Transverse colon (tissue), 4 donors: ENCODE measurements around the gene SLC25A41. TPM values are rescaled to one million over a fixed set of nuclear protein-coding genes. Genes with fewer than 3 reads are reported as not detected.

Source experiments
- DNase-seq: peaks from one replicate; pipeline ENCODE4 v3.0.0-alpha.2; 2019
- H3K27ac ChIP-seq, 4 donors: fragments of 200-600 bp; sonication (generic); 2 replicates each; pipeline ENCODE4 v1.5.1; 2016 to 2018; ENCODE audit warnings: inconsistent platforms in 4 of 4
- H3K27me3 ChIP-seq: fragments of 200-600 bp; sonication (generic); 2 replicates; pipeline ENCODE4 v1.5.1; 2017; ENCODE audit warnings: inconsistent platforms
- H3K36me3 ChIP-seq, 4 donors: fragments of 200-600 bp; sonication (generic); 2 replicates each; pipeline ENCODE4 v1.5.1; 2017 to 2019; ENCODE audit warnings: inconsistent platforms in 4 of 4
- H3K4me1 ChIP-seq, 4 donors: fragments of 200-600 bp; sonication (generic); 2 replicates each; pipeline ENCODE4 v1.5.1; 2017 to 2020; ENCODE audit warnings: inconsistent platforms in 4 of 4
- H3K4me3 ChIP-seq, 4 donors: fragments of 200-600 bp; sonication (generic); 1 replicate in 1 of 4; 2 replicates in 3 of 4; pipeline versions ENCODE4 v1.5.1 to v1.6.1; 2017 to 2019; ENCODE audit warnings: inconsistent platforms in 4 of 4
- H3K9me3 ChIP-seq, 2 donors: fragments of 200-600 bp; sonication (generic); 2 replicates each; pipeline ENCODE4 v1.5.1; 2017 to 2019; ENCODE audit warnings: inconsistent platforms in 2 of 2
- CTCF ChIP-seq, 5 experiments: fragments of 200-600 bp in 3 of 5; fragments of 450-650 bp in 2 of 5; sonication (generic) in 3 of 5; IDR thresholded peaks; 1 replicate in 2 of 5; 2 replicates in 3 of 5; pipeline ENCODE4 v1.5.1; 2016 to 2017; ENCODE audit warnings: antibody characterized with exemption in 5 of 5, inconsistent platforms in 3 of 5, mild to moderate bottlenecking in 2 of 5, moderate library complexity in 1 of 5
- EP300 ChIP-seq: sonication (generic); formaldehyde crosslinking; IDR thresholded peaks from one replicate; pipeline ENCODE4 v1.6.1; 2017; ENCODE audit warnings: antibody characterized with exemption, low read depth
- POLR2A ChIP-seq: fragments of 450-650 bp; IDR thresholded peaks from one replicate; pipeline ENCODE4 v1.6.1; 2016; ENCODE audit warnings: antibody characterized with exemption, mild to moderate bottlenecking, moderate library complexity
- POLR2AphosphoS5 ChIP-seq, 3 donors: sonication (generic); formaldehyde crosslinking; IDR thresholded peaks; one replicate each; pipeline ENCODE4 v1.6.1; 2016; ENCODE audit warnings: antibody characterized with exemption in 3 of 3
- WGBS, 2 donors: methylation state at CpG; one replicate each; pipeline ENCODE4 v1.1.5; 2018; ENCODE audit warnings: low coverage in 1 of 2; 5-methylcytosine and 5-hydroxymethylcytosine counted together
- in situ Hi-C, 4 donors: fragments of 200-750 bp; cut with MboI; loops; one replicate each; pipeline versions ENCODE4 v1.15.0 to v1.15.1; 2017; ENCODE audit warnings: low sequenced_read_pairs in 3 of 4, low pct_ligation_motif_present in 1 of 4, low pct_unique_long_range_greater_than_20kb in 1 of 4
- intact Hi-C: fragments of 100-400 bp; cut with DNase I; formaldehyde crosslinking; loops from one replicate; pipeline ENCODE4 v1.15.1; 2023; ENCODE audit warnings: low total_unique reads
- total RNA-seq, 4 donors: library from RNA; depleted of rRNA; stranded (reverse); fragments of >200 nt; gene quantifications; one replicate each; pipeline ENCODE4 v1.1.0, GENCODE V29; 2016

Gene SLC25A41
- total RNA-seq, 4 donors from 2014 or later: 0.32 TPM; not detected in 3

DNA sequence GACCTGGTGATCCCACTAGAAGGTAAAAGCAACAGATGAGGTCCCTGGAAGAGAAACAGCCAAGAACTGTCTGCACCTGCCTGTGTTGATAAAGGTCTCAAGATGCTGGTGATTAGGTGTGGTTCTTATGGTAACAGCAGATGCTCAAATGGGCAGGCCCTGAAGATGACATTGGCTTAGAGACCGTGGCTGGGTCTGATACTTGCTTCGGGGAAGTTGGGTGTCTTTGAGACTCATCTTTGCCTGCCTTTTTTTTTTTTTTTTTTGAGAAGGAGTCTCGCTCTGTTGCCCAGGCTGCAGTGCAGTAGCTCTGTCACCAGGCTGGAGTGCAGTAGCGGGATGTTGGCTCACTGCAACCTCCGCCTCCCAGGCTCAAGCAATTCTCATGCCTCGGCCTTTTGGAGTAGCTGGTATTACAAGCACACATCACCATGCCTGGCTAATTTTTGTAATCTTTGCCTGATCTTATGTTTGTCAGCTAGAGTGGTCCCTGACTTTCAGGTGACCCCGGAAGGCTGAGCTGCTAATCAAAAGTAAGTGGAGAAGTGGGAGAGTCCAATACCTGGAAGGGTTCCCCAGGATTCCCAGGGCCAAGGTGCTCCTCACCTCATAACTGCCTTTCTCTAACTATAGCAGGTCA, 18.1 kb upstream of the SLC25A41 start:
- Histone ChIP-seq H3K27me3 (no peaks in the 10 kb centered on the region), H3K36me3 (peaks cover 0 to 28% (median 7%) of the 10 kb centered on the region in 4 donors), H3K4me1 (no peaks in the 10 kb centered on the region), H3K9me3 (no peaks in the 10 kb centered on the region), H3K27ac (no peak overlapping the region), H3K4me3 (no peak overlapping the region)
- DNase-seq: no peak
- TF ChIP-seq POLR2AphosphoS5 (IDR thresholded peaks at IDR 0.05) (no peak), CTCF (IDR thresholded peaks at IDR 0.05) (no peak)
- 90 to 93% methylated on average over 6 to 7 of the region's 7 CpGs for WGBS, 2 donors
- intact Hi-C loops (no loop called here), in situ Hi-C loops (no loop called here)

- no peak overlapping the region for H3K27ac ChIP-seq
- H3K36me3 ChIP-seq: peaks cover 0 to 33% (median 7%) of the 10 kb centered on the region in 4 donors
- no peak for TF ChIP-seq POLR2AphosphoS5 (IDR thresholded peaks at IDR 0.05)
- no peak for TF ChIP-seq POLR2A
- no peak for TF ChIP-seq EP300
- TF ChIP-seq CTCF (IDR thresholded peaks at IDR 0.05): no peak
- no peak for DNase-seq
- WGBS, 2 donors: 94 to 99% methylated on average over 4 to 5 of the region's 5 CpGs
- no peaks in the 10 kb centered on the region for H3K4me1 ChIP-seq
- no peaks in the 10 kb centered on the region for H3K27me3 ChIP-seq
- intact Hi-C loops (no loop called here), in situ Hi-C loops (no loop called here)
- H3K9me3 ChIP-seq: no peaks in the 10 kb centered on the region
- H3K4me3 ChIP-seq: no peak overlapping the region
Observed at GRCh38 chr19:6450166-6450565, 16.6 kb upstream of the SLC25A41 start.

DNA sequence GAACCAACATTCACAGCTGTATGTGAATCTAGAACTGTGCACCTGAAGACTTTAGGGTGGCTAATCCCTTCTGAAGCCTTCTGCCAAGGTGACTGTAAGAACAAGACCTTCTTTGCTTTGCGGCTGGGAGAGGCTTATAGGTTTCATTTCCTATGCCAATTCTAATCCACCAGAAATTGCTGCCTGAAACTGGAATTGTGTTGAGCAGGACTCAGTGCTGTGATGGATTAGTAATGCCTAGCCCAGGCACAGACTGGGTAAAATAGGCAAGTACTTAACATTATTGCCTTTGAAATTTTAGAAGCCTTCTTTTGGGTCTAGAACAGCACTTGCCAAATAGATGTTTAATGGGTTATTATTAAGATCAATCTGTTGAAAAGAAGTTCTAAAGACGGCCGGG, 14.5 kb upstream of the SLC25A41 start:
- in situ Hi-C loops (no loop called here), intact Hi-C loops (no loop called here)
- 89 to 100% methylated on average over 2 to 3 of the region's 3 CpGs for WGBS, 2 donors
- TF ChIP-seq EP300 (no peak), POLR2A (no peak), POLR2AphosphoS5 (IDR thresholded peaks at IDR 0.05) (no peak), CTCF (IDR thresholded peaks at IDR 0.05) (no peak)
- Histone ChIP-seq H3K4me1 (no peaks in the 10 kb centered on the region), H3K4me3 (no peak overlapping the region), H3K9me3 (no peaks in the 10 kb centered on the region), H3K27me3 (no peaks in the 10 kb centered on the region), H3K27ac (no peak overlapping the region), H3K36me3 (peaks cover 0 to 21% (median 0%) of the 10 kb centered on the region in 4 donors)
- DNase-seq: no peak

DNA sequence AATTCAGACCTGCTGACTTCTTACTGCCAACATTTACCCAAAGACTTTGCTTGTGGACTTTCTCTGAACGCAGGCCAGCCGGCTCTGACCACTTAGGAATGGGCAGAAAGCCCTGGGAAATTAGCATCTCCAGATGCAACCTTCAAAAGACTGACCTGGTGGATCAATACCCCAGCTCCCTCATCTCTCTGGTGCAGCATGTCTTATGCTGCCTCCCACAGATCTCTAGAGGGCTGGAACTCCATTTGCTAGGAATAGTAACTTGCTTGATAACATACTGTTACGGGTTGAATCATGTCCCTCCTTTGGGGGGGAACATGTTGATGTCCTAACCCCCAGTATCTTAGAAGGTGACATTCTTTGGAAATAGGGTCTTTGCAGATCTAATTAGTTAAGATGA, 12.9 kb upstream of the SLC25A41 start:
- Histone ChIP-seq H3K4me1 (no peaks in the 10 kb centered on the region), H3K27ac (no peak overlapping the region), H3K9me3 (no peaks in the 10 kb centered on the region), H3K36me3 (peaks cover 0 to 15% (median 0%) of the 10 kb centered on the region in 4 donors), H3K4me3 (no peak overlapping the region), H3K27me3 (no peaks in the 10 kb centered on the region)
- DNase-seq: no peak
- in situ Hi-C loops: no loop called here
- 98% methylated on average over 3 of the region's 3 CpGs; no CpG with 5 or more reads in 1 of the 2 donors for WGBS, 2 donors
- intact Hi-C loops: no loop called here
- no peak for TF ChIP-seq EP300
- no peak for TF ChIP-seq CTCF (IDR thresholded peaks at IDR 0.05)
- no peak for TF ChIP-seq POLR2A
- TF ChIP-seq POLR2AphosphoS5 (IDR thresholded peaks at IDR 0.05): no peak
